ENCODE data around the gene RPL32. TPM values are rescaled to one million over a fixed set of nuclear protein-coding genes. Genes with fewer than 3 reads are reported as not detected.

Gene RPL32
- total and polyA plus RNA-seq, 2 experiments from 2014 or later = 726 to 824 TPM

DNA sequence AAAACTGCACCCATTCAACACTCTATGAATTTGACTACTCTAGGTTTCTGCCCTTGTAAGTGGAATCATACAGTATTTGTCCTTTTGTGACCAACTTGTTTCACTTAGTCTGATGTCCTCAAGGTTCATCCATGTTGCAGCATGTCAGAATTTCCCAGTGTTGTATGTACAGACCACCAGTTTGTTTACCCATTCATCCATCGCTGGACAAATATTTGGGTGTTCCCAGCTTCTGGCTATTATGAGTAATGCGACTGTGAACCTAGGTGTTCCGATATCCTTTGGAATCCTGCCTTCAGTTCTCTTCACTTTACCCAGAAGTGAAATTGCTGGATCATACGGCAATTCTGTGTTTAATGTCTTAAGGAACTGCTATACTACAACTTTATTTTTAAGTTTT is 12.6 kb downstream of the RPL32 start:
- Histone ChIP-seq H3K4me1 (ENCODE audit: low read depth) (no peaks in the 10 kb centered on the region), H3K27me3 (no peaks in the 10 kb centered on the region), H3K9me3 (ENCODE audit: low read depth) (no peaks in the 10 kb centered on the region), H3K27ac (no peak overlapping the region), H3K36me3 (peaks cover 49% of the 10 kb centered on the region), H3K4me3 (no peak overlapping the region)
- TF ChIP-seq, protein P1, sequence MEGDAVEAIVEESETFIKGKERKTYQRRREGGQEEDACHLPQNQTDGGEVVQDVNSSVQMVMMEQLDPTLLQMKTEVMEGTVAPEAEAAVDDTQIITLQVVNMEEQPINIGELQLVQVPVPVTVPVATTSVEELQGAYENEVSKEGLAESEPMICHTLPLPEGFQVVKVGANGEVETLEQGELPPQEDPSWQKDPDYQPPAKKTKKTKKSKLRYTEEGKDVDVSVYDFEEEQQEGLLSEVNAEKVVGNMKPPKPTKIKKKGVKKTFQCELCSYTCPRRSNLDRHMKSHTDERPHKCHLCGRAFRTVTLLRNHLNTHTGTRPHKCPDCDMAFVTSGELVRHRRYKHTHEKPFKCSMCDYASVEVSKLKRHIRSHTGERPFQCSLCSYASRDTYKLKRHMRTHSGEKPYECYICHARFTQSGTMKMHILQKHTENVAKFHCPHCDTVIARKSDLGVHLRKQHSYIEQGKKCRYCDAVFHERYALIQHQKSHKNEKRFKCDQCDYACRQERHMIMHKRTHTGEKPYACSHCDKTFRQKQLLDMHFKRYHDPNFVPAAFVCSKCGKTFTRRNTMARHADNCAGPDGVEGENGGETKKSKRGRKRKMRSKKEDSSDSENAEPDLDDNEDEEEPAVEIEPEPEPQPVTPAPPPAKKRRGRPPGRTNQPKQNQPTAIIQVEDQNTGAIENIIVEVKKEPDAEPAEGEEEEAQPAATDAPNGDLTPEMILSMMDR (IDR thresholded peaks at IDR 0.05; ENCODE audit: low read depth, low read length) = no peak
- DNase-seq (ENCODE audit: low read depth in 1 of 2, low spot score in 1 of 2) = no peak

DNA sequence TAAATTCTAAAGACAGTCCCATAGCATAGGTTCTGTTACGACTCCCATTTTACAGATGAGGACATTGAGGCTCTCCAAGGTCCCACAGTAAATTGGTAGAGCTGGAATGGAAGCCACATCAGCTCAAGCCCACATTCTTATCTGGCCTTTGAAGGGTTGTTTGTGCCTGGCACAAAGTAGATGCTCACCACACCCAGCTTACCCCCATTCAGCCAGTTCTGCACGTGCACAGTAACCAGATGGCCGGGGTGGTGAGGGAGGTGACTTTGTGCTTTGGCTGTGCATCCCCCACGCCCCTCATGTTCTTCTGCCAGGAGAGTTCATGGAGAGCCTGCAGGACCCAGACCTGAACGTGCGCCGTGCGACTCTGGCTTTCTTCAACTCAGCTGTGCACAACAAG is 16.2 kb downstream of the RPL32 start:
- Histone ChIP-seq H3K9me3 (ENCODE audit: low read depth) (no peaks in the 10 kb centered on the region), H3K27me3 (no peaks in the 10 kb centered on the region), H3K27ac (no peak overlapping the region), H3K36me3 (peaks cover 36% of the 10 kb centered on the region), H3K4me1 (ENCODE audit: low read depth) (no peaks in the 10 kb centered on the region), H3K4me3 (no peak overlapping the region)
- TF ChIP-seq, protein P1 (IDR thresholded peaks at IDR 0.05; ENCODE audit: low read depth, low read length) = no peak
- no peak for DNase-seq (ENCODE audit: low read depth in 1 of 2, low spot score in 1 of 2)

DNA sequence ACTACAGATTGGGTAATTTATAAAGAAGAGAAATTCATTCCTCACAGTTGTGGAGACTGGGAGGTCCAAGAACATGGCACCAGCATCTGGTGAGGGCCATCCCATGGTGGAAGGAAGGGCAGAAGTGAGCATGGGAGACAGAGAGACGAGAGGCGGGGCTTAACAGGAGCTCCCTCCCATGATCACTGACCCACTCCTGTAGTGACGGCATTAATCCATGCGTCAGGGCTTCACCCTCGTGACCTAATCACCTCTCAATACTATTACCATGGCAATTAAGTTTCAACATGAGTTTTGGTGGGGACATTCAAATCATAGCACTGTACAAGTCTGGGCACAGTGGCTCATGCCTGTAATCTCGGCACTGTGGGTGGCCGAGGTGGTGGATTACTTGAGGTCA is 17.1 kb downstream of the RPL32 start:
- Histone ChIP-seq H3K4me1 (ENCODE audit: low read depth) (no peaks in the 10 kb centered on the region), H3K36me3 (peaks cover 31% of the 10 kb centered on the region), H3K4me3 (no peak overlapping the region), H3K9me3 (ENCODE audit: low read depth) (no peaks in the 10 kb centered on the region), H3K27ac (no peak overlapping the region), H3K27me3 (no peaks in the 10 kb centered on the region)
- no peak for DNase-seq (ENCODE audit: low read depth in 1 of 2, low spot score in 1 of 2)
- TF ChIP-seq, protein P1 (IDR thresholded peaks at IDR 0.05; ENCODE audit: low read depth, low read length) = no peak

DNA sequence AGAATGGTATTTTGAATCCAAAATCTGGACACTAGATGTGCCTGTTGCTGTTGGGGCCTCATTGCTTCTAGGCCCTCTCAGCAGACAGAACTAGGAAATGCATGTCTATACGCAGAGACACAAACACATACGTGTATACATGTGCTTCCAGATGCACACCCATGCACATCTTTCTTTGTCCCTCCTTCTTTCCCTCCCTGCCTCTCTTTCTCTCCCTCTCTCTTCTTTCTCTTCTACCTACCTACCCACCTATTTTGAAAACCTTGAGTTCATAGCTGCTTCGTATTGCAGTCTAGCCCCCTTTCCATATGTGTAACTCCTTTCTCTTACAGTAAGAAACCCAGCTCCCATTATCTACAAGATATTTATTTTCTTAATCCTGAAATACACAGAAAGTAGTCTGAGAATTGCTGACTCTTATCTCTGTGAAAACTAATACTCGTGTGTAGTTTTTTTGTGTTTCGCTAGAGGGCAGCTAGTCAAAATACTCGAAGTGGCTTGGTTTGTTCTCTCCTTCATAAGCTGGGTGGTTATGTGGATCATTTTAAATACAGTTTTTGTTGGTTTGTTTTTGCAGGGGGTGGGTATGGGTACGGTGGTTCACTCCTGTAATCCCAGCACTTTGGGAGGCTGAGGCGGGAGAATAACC is 18.5 kb downstream of the RPL32 start:
- Histone ChIP-seq H3K4me3 (no peak overlapping the region), H3K9me3 (ENCODE audit: low read depth) (no peaks in the 10 kb centered on the region), H3K27ac (no peak overlapping the region), H3K36me3 (peaks cover 23% of the 10 kb centered on the region), H3K4me1 (ENCODE audit: low read depth) (no peaks in the 10 kb centered on the region), H3K27me3 (no peaks in the 10 kb centered on the region)
- TF ChIP-seq, protein P1 (IDR thresholded peaks at IDR 0.05; ENCODE audit: low read depth, low read length) = peak; percentile 45
- peak; percentile 36 to 48 for DNase-seq (ENCODE audit: low read depth in 1 of 2, low spot score in 1 of 2)

DNA sequence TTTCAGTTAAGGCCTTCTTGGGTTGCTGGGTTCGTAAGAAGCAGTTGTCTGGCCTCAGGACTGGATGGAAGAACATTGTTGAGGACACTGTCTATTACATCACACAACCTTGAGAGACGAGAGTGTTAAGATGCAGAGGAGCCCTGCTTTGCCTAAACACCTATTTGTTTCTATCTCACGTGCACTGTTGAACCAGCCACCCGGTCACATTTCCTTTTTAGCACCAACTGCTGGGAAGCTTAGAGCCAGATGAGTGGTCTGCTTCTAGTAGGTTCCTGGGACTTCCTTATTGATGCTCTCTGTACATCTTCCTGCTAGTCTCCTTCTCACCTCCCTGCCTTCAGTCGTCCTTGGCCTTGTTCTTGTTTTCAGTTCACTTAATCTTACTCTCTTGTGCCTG is 22.6 kb downstream of the RPL32 start:
- Histone ChIP-seq H3K36me3 (peaks cover 25% of the 10 kb centered on the region), H3K4me3 (no peak overlapping the region), H3K9me3 (ENCODE audit: low read depth) (no peaks in the 10 kb centered on the region), H3K27ac (no peak overlapping the region), H3K4me1 (ENCODE audit: low read depth) (no peaks in the 10 kb centered on the region), H3K27me3 (no peaks in the 10 kb centered on the region)
- DNase-seq (ENCODE audit: low read depth in 1 of 2, low spot score in 1 of 2) = no peak
- TF ChIP-seq, protein P1 (IDR thresholded peaks at IDR 0.05; ENCODE audit: low read depth, low read length) = no peak
